PC-9 (cell line): ENCODE measurements around the gene DDX42. TPM values are rescaled to one million over a fixed set of nuclear protein-coding genes. Genes with fewer than 3 reads are reported as not detected.
"Not testable (repeated sequence)": the region's sequence is repeated elsewhere in the genome, so short reads cannot be mapped to it uniquely, and the experiment has no call there.

Experiments
- BruUV-seq: library from RNA; stranded (reverse); fragments of 400-500 nt; replicated peaks from 2 replicates; lab custom pipeline; 2021; lab: Mats Ljungman, UMichigan
- CTCF ChIA-PET: fragments of 300-600 bp; sonication (Branson Sonifier 250); formaldehyde crosslinking; loops from one replicate; lab custom pipeline; 2022; ENCODE audit warnings: antibody characterized with exemption; lab: Charles Lee
- POLR2A ChIA-PET: fragments of 300-600 bp; sonication (Branson Sonifier 250); formaldehyde crosslinking; loops from one replicate; lab custom pipeline; 2022; ENCODE audit warnings: antibody characterized with exemption; ENCODE audit not compliant: unreplicated experiment; lab: Charles Lee
- DNase-seq, 2 experiments: peaks; one replicate each; pipeline versions ENCODE4 v3.0.0 to v3.0.0-alpha.2; 2015 to 2022; ENCODE audit warnings: mixed read lengths in 1 of 2
- H2AFZ ChIP-seq: fragments of 200-600 bp; sonication (generic); 2 replicates; pipeline ENCODE4 v1.8.1; 2017; ENCODE audit warnings: antibody characterized with exemption
- H3F3A ChIP-seq: fragments of 200-600 bp; sonication (generic); 2 replicates; pipeline ENCODE4 v1.8.1; 2017; ENCODE audit warnings: antibody characterized with exemption, mild to moderate bottlenecking, low read depth; ENCODE audit not compliant: insufficient read depth
- H3K27ac ChIP-seq: fragments of 200-600 bp; sonication (generic); 2 replicates; pipeline ENCODE4 v1.6.1; 2016; ENCODE audit warnings: mixed run types
- H3K27me3 ChIP-seq: fragments of 200-600 bp; sonication (generic); 2 replicates; pipeline ENCODE4 v1.6.1; 2016; ENCODE audit warnings: low read depth, mixed run types; ENCODE audit not compliant: insufficient read depth
- H3K36me3 ChIP-seq: fragments of 200-600 bp; sonication (generic); 2 replicates; pipeline ENCODE4 v1.6.1; 2016; ENCODE audit warnings: low read depth, mixed run types
- H3K4me1 ChIP-seq: fragments of 200-600 bp; sonication (generic); replicated peaks from 2 replicates; pipeline ENCODE4 v1.6.1; 2016; ENCODE audit warnings: mixed run types; ENCODE audit not compliant: insufficient read depth
- H3K4me2 ChIP-seq: fragments of 200-600 bp; sonication (generic); 2 replicates; pipeline ENCODE4 v1.6.1; 2017; ENCODE audit warnings: mixed run types
- H3K4me3 ChIP-seq: fragments of 200-600 bp; sonication (generic); 2 replicates; pipeline ENCODE4 v1.6.1; 2016; ENCODE audit warnings: mixed run types
- H3K79me2 ChIP-seq: fragments of 200-600 bp; sonication (generic); 2 replicates; pipeline ENCODE4 v1.6.1; 2017; ENCODE audit warnings: low read depth, mixed run types
- H3K9me2 ChIP-seq: fragments of 200-600 bp; sonication (generic); 2 replicates; pipeline ENCODE4 v1.8.1; 2017; ENCODE audit warnings: mild to moderate bottlenecking; ENCODE audit not compliant: insufficient read depth
- H3K9me3 ChIP-seq: fragments of 200-600 bp; sonication (generic); 2 replicates; pipeline ENCODE4 v1.8.1; 2016; ENCODE audit warnings: low read depth; ENCODE audit not compliant: insufficient read depth
- H4K20me1 ChIP-seq: fragments of 200-600 bp; sonication (generic); 2 replicates; pipeline ENCODE4 v1.8.1; 2017; ENCODE audit not compliant: insufficient read depth
- EZH2 ChIP-seq: fragments of 200-600 bp; sonication (generic); IDR thresholded peaks from 2 replicates; pipeline ENCODE4 v1.8.0; 2017; ENCODE audit warnings: antibody characterized with exemption, low read depth
- intact Hi-C: fragments of 100-400 bp; cut with micrococcal nuclease; formaldehyde crosslinking; loops from one replicate; pipeline ENCODE4 v1.10.0; 2022; ENCODE audit not compliant: unreplicated experiment
- total RNA-seq: library from RNA; stranded (reverse); gene quantifications from 2 replicates; pipeline ENCODE4 v1.2.3, GENCODE V29; 2021
- TF ChIP-seq, protein P1 (sequence below): fragments of 200-600 bp; sonication (generic); conservative IDR thresholded peaks from 2 replicates; pipeline ENCODE4 v1.6.1; 2017; ENCODE audit warnings: mixed run types, antibody characterized with exemption, mild to moderate bottlenecking, moderate library complexity

DDX42 gene
- total RNA-seq, 1 experiment from 2014 or later = 107 TPM

GRCh38 chr17:63841350-63842172 is 67.6 kb downstream of the DDX42 start:
- TF ChIP-seq EZH2 = no peak
- TF ChIP-seq, protein P1, sequence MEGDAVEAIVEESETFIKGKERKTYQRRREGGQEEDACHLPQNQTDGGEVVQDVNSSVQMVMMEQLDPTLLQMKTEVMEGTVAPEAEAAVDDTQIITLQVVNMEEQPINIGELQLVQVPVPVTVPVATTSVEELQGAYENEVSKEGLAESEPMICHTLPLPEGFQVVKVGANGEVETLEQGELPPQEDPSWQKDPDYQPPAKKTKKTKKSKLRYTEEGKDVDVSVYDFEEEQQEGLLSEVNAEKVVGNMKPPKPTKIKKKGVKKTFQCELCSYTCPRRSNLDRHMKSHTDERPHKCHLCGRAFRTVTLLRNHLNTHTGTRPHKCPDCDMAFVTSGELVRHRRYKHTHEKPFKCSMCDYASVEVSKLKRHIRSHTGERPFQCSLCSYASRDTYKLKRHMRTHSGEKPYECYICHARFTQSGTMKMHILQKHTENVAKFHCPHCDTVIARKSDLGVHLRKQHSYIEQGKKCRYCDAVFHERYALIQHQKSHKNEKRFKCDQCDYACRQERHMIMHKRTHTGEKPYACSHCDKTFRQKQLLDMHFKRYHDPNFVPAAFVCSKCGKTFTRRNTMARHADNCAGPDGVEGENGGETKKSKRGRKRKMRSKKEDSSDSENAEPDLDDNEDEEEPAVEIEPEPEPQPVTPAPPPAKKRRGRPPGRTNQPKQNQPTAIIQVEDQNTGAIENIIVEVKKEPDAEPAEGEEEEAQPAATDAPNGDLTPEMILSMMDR = no peak
- ChIA-PET POLR2A (interaction anchor here (0.6 kb wide), 2 partner anchors 66 to 68 kb away, joined by 3 read pairs; partner anchors contain the start of genes CCDC47 and DDX42), CTCF (no interaction called here)
- DNase-seq = no peak
- H2AFZ ChIP-seq = peak overlapping the region; percentile 80
- H3K27ac ChIP-seq = no peak overlapping the region; the same call in 1 of the 2 replicates
- H3K9me2 ChIP-seq = no peaks in the 10 kb centered on the region
- intact Hi-C loops = loop anchor here (2.0 to 10.0 kb wide), 3 partner anchors 67 to 417 kb away; partner anchors contain the start of genes DDX42 and MAP3K3
- peak overlapping the region; percentile 86 for H3K4me3 ChIP-seq
- H3K36me3 ChIP-seq = no peaks in the 10 kb centered on the region
- peaks cover 8% of the 10 kb centered on the region for H4K20me1 ChIP-seq
- peaks cover 45% of the 10 kb centered on the region for H3K4me1 ChIP-seq
- peaks cover 19% of the 10 kb centered on the region for H3F3A ChIP-seq
- H3K27me3 ChIP-seq = no peaks in the 10 kb centered on the region
- no TSS peak for BruUV-seq
- peak overlapping the region; percentile 88 for H3K4me2 ChIP-seq
- H3K9me3 ChIP-seq = no peaks in the 10 kb centered on the region
- peaks cover 56% of the 10 kb centered on the region for H3K79me2 ChIP-seq

DNA sequence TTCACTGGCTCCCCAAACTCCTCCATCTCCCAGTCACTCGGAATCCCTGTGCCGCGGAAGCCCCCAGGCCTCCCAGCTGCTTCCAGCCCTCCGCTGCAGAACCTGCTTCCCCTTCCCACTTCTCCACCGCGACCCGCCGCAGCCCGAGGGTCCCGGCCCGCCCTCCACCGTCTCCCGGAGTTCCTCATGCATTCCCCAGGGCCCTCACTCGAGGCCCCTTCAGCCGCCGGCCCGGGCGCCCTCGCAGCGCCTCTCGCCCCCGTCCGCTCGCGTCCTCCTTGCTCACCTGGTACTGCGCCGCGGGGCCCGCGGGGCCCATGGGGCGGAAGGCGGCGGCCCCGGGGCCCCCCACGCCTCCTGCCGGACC is 68.2 kb downstream of the DDX42 start:
- Histone ChIP-seq H3K9me2 (no peaks in the 10 kb centered on the region), H3K79me2 (peaks cover 50% of the 10 kb centered on the region), H3K4me3 (peak overlapping the region; percentile 86), H3K9me3 (no peaks in the 10 kb centered on the region), H3K27ac (no peak overlapping the region; the same call in 1 of the 2 replicates), H3F3A (peaks cover 19% of the 10 kb centered on the region), H3K4me2 (peak overlapping the region; percentile 88), H4K20me1 (peaks cover 8% of the 10 kb centered on the region), H3K36me3 (no peaks in the 10 kb centered on the region), H3K4me1 (peaks cover 45% of the 10 kb centered on the region), H2AFZ (peak overlapping the region; percentile 80), H3K27me3 (no peaks in the 10 kb centered on the region)
- ChIA-PET POLR2A (no interaction called here), CTCF (no interaction called here)
- no TSS peak for BruUV-seq
- no peak for TF ChIP-seq EZH2
- TF ChIP-seq, protein P1 = no peak
- intact Hi-C loops = loop anchor here (2.0 to 10.0 kb wide), 3 partner anchors 67 to 417 kb away; partner anchors contain the start of genes DDX42 and MAP3K3
- DNase-seq = no peak

GRCh38 chr17:63842540-63843386 is 68.8 kb downstream of the DDX42 start, which contains the start of gene SMARCD2:
TSS of gene SMARCD2 (minus strand) at chr17:63842685. CDS start at chr17:63842674, 11 bp downstream.
- no peaks in the 10 kb centered on the region for H3K36me3 ChIP-seq

DNA sequence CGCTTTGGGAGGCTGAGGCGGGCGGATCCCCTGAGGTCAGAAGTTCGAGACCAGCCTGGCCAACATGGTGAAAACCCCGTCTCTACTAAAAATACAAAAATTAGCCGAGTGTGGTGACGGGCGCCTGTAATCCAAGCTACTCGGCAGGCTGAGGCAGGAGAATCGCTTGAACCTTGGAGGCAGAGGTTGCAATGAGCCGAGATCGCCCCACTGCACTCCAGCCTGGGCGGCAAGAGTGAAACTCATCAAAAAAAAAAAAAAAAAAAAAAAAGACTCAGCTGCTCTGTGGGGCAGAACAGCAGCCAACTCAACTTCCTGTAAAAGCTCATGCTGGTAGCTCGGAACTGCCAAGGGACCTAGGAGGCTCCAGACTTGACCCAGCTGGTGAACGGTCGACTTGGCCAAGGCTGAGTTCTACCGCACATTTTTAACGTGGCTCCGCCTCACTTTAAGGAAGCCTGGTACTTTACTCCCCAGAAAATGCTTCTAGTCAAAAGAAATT is 69.5 kb downstream of the DDX42 start:
- not testable (repeated sequence) for H3K9me3 ChIP-seq, H3K27ac ChIP-seq, H3K9me2 ChIP-seq, H3K36me3 ChIP-seq, H4K20me1 ChIP-seq, H3K27me3 ChIP-seq
- Histone ChIP-seq H3K79me2 (peaks cover 38% of the 10 kb centered on the region), H3K4me2 (peak overlapping the region; percentile 58), H2AFZ (peak overlapping the region; percentile 96), H3K4me3 (peak overlapping the region; percentile 62), H3F3A (peaks cover 19% of the 10 kb centered on the region), H3K4me1 (peaks cover 37% of the 10 kb centered on the region)
- CTCF ChIA-PET = interaction anchor here (0.6 to 0.7 kb wide), 2 partner anchors 166 to 439 kb away, joined by 3 to 4 read pairs; no protein-coding TSS in a partner anchor
- TSS peak; percentile 86 for BruUV-seq
- intact Hi-C loops = loop anchor here (1.0 to 10.0 kb wide), 4 partner anchors 16 to 419 kb away; partner anchors contain the start of genes DDX42, FTSJ3, MAP3K3 and PSMC5
- POLR2A ChIA-PET = interaction anchor here (0.7 kb wide), 1 partner anchor 14 kb away, joined by 6 read pairs; no protein-coding TSS in a partner anchor
- peak in 1 of 2 experiments; percentile 26 for DNase-seq

More at GRCh38 chr17:63842540-63843386, 68.8 kb downstream of the DDX42 start, which contains the start of gene SMARCD2:
- intact Hi-C loops = loop anchor here (1.0 to 10.0 kb wide), 4 partner anchors 15 to 418 kb away; partner anchors contain the start of genes DDX42, FTSJ3, MAP3K3 and PSMC5
- Histone ChIP-seq H3K79me2 (peaks cover 44% of the 10 kb centered on the region), H3F3A (peaks cover 19% of the 10 kb centered on the region), H2AFZ (peak within 1 kb of the TSS; percentile 96), H3K4me1 (peaks cover 43% of the 10 kb centered on the region), H3K4me3 (peak within 1 kb of the TSS; percentile 86), H4K20me1 (peaks cover 6% of the 10 kb centered on the region), H3K27ac (peak within 1 kb of the TSS; percentile 47; the same call in 1 of the 2 replicates), H3K4me2 (peak within 1 kb of the TSS; percentile 88), H3K9me2 (no peaks in the 10 kb centered on the region), H3K9me3 (no peaks in the 10 kb centered on the region), H3K27me3 (no peaks in the 10 kb centered on the region)
- POLR2A ChIA-PET = interaction anchor here (0.7 kb wide), 1 partner anchor 13 kb away, joined by 6 read pairs; no protein-coding TSS in a partner anchor
- CTCF ChIA-PET = interaction anchor here (0.6 to 0.7 kb wide), 2 partner anchors 166 to 438 kb away, joined by 3 to 4 read pairs; no protein-coding TSS in a partner anchor
- peak; percentile 92 to 97 for DNase-seq
- TF ChIP-seq EZH2 = no peak
- BruUV-seq = no TSS peak
